Activated gamma-delta T cell treated with anti-CD3 and anti-CD28 coated beads, Interleukin-2, amount 50 U/mL, for 16 hours (primary cell): ENCODE results near the gene MATCAP1.
A peak's percentile ranks its signal among the peaks of the same experiment; 100 is the strongest.

Source experiments
- DNase-seq: peaks from one replicate; pipeline ENCODE4 v3.0.0-alpha.2; 2020; ENCODE audit warnings: low read depth

Gene MATCAP1

DNA sequence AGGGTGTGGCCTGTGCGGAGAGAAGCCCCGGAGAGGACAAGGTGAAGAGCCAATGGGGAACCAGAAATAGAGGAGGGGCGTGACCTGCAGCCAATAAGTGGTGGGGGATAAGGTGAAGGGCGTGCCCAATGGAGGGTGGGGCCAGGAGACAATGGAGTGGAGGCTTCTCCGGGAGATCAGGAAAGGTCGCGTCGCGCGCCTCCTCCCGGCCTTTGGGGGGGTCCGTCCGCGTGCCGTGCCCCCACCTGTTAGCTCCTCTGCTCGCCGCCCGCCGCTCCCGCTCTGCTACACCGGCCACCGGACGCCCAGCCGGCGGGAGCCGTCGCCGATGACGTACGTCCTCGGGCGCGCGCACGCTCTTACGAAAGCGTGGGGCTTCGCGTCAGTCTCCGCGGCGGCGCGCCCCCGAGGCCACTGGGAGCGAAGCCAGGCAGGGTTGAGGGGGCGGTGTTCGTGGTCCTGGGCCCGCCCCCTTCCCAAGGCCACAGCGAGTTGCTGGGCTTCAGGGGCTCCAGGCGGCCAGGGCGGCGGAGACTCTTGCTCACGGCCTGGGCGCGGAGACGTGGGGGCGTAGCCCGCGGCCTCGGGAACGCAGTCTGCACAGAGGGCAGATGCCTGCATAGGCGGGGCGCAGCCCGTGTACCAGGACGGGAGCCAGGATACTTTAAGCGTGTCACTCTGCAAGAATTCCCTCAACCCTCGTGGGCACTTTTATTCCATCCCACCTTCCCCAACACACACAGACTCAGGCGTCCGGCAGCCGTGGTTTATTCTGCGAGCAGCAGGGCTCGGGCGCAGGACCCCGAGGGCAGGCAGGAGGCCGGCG lies at the start of gene MATCAP1:
Gene MATCAP1 (minus strand): TSS at position 337 of the 826 bp plus-strand sequence. CDS start 3,353 bp downstream, outside the sequence.
- DNase-seq: peak; percentile 88

- no peak for DNase-seq
Measured at GRCh38 chr16:67230809-67231660, 47.3 kb upstream of the MATCAP1 start.

DNA sequence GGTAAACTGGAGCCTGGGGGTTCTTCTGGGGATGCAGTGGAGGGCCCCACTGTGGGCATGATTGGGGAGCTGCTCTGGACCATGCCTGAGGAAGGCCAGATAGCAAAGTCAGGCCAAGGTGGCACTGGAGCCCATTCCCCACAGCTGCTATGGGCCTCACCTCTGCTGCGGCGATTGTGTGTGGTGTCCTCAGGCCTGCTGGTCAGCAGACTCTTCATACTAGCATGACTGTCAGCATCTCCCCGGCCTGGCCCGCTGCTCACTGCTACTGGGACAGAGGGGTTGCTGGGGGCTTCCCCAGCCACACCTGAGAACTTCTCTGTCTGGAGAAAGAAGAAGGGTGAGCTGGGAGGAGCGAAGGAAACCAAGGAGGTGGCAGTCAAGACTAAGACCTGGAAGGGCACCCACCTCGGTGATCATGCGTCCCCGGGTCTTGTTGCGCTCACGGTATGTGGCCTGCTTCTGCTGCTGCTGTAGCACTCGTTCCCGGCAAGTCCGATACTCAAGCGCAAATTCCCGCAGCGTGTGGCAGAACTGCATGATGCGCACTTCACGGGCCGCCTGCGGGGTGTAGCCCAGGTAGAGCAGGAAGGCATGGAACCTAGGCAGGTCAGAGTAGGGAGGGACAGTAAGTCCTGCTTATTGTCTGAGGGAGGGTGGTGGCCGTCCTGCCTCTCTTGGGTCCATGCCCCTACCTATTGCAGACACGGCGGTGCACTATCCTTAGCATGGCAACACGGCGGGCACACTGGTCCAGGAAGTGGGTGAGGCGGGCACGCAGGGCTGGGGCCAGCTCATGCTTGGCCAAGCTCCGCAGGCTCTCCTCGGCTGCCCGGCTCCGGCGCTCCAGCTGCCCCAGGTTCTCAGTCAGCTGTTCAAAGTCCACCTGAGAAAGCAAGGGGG lies 46.4 kb upstream of the MATCAP1 start:
- no peak for DNase-seq

GRCh38 chr16:67228905-67229304 lies 45.1 kb upstream of the MATCAP1 start:
- DNase-seq: no peak

GRCh38 chr16:67228034-67228785 lies 44.4 kb upstream of the MATCAP1 start:
- DNase-seq: no peak

DNA sequence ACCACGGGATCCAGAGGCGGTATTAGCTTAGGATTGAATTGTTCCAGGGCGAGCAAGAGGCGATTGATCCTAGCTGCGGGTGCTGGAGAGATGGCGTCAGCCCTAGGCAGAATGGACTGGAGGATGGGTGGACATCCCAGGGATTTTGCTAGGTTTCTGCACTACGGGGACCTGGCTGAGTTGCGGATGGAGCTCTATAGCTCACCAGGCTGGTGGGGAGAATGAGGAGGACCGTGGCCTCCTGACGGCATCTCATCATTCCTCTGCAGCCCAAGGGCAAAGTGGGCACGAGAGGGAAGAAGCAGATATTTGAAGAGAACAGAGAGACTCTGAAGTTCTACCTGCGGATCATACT lies 43.8 kb upstream of the MATCAP1 start:
- DNase-seq: no peak

- peak; percentile 96 for DNase-seq
Measured at GRCh38 chr16:67226804-67227566, 43.2 kb upstream of the MATCAP1 start, which contains the start of gene TMEM208. Gene TMEM208 (plus strand): TSS chr16:67227130. CDS start chr16:67227219, 89 bp downstream.

DNA sequence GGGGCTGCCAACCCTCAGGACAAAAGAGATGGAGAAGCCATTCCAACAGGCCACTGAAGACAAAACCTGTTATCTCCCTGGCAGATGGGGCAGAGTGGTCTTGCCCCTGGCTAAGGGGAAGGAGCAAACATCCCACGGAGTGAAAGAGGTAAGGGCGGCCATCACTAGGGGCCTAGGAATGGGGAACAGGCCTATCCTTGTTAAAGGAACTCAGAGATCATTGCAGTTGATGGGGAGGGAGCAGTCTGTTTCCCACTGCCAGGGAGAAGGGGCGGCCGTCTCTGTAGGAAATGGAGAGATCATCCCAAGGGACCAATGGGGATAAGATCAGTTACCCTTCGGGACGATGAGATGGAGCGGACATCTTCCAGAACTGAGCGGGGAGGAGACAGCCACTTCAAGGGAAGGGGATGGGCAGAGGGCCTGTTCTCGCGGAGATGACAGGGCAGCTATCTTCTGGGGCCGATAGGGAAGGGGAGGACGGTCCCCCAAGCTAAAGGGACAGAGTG lies 42.6 kb upstream of the MATCAP1 start:
- DNase-seq: no peak

GRCh38 chr16:67223992-67224391 lies 40.2 kb upstream of the MATCAP1 start:
- no peak for DNase-seq

DNA sequence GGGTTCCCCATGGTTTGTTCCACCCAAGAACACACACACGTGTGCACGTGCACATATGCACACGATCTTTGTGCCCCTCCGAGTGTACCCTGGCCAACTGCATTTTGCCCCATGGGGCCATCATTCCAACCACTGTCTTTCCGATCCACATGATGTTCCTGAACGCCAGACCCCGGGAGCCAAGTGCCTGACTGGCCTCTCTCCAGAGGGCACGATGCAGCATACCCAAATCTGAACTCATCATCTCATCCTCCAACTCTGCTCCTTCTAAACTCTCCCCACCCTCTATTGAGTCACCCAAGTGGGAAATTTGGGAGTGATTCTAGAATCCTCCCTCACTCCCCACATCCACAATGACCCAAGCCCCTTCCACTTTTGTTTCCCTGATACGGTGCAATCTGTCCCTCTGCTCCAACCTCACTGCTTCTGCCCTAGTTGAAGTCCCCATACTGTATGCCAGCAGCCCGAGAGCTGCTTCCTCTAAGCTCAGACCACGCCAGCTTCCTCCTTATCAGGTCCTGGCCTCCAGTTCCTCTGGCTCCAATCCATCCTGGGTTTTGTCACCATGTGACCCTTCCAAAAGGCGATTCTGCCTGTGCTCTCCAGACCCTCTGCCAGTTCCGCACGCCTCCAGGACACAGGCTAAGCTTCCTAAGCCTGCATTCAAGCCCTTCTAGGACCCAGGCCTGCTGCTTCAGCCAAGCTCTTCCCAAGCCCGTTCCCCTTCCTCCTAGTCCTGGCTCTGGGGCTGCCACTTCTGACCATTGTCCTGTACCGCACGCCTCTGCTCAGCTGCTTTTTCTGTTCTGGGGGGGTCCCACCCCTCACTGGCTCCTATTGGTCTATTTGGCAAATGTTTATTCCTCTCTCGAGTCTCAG lies 33.1 kb upstream of the MATCAP1 start:
- DNase-seq: no peak

GRCh38 chr16:67215706-67216105 lies 31.9 kb upstream of the MATCAP1 start:
- DNase-seq: no peak

- DNase-seq: no peak
Measured at GRCh38 chr16:67213197-67214019, 29.6 kb upstream of the MATCAP1 start.

DNA sequence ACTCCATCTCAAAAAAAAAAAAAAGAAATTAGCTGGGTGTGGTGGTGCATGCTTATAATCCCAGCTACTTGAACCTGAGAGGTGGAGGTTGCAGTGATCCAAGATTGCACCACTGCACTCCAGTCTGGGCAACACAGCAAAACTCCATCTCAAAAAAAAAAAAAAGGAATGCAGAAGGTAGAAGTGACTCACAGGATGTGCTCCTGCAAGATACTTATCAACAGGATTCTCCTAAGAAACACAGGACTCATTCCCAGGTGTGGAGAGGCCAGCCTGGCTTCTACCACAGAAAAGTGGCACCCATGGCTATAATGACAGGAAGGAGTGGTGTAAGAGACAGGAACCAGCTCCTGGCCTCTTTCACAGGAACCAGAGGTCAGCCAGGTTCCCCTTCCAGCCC lies 29.0 kb upstream of the MATCAP1 start:
- no peak for DNase-seq

DNA sequence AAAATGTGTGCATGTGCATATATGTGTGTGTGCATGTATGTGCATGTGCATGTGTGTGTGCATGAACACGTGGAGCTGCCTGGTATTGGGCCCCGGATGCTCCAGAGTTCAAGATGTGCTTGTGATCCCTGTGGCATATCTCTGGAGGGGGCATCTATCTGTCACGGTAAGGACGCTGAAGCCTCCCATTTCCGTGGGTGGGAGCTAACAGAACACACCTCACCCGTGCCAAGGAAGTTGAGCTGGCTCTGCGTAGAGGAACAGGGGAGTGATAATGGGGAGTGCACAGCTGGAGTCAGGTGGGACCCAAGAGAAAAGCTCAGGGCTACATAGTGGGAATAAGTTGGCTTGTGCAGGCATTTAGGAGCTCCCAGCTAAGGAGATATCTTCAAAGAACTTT lies 27.9 kb upstream of the MATCAP1 start:
- DNase-seq: no peak

DNA sequence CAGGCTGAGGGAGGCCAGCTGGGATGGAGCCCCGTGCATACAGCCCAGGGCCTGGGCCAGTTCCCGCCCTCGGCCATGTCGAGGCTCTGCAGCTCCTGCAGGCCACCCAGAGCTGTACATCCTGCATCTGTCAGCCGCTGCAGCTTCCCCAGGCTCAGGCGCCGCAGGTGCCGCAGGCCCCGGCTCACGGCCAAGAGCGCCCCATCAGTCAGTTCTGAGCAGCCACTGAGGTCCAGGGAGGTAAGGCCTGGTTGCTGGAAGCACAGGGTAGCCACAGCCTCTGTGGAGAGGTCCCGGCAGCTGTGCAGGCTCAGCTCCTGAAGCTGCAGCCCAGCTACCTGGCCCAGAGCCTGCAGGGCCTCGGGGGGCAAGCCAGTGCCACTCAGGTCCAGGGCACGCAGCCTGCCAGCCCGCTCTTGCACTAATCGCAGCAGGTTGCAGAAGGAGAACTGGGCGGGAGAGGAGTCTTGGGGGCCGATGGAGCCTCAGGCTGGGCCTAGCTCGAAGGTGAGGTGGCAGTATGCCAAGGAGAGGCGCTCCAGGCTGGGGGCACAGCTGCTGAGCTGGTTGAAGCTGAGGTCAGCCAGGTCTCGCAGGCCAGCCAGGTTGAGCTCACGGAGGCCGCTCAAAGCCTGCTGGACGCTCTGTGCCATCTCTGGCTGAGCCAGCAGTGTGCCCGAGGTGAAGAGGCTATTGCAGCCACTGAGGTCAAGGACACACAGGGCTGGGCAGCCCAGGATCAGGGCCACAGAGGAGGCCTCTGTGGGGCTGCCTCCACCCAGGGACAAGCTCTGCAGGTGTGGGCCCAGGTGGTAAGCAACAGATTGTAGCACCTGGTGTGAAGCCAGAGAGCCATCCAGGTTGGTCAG lies 26.5 kb upstream of the MATCAP1 start:
- no peak for DNase-seq

DNA sequence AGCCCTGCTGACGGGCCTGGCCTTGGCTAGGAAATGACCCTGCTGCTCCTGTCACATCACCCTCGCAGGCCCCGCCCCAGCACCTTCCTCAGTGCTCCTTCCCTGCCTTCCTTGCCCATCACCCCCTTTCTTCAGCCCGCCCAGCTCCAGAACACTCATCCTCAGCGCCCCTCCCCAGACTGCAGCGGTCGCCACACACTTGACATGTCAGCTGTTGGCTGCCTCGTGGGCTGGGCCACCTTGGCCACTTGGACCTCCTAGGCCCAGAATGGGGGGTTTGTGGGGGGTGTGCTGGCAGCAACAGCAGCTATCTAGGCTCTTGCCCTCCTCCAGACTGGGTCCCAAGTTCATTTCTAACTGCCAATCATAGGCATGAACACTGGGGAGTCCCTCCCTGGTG lies 25.8 kb upstream of the MATCAP1 start:
- DNase-seq: no peak

DNA sequence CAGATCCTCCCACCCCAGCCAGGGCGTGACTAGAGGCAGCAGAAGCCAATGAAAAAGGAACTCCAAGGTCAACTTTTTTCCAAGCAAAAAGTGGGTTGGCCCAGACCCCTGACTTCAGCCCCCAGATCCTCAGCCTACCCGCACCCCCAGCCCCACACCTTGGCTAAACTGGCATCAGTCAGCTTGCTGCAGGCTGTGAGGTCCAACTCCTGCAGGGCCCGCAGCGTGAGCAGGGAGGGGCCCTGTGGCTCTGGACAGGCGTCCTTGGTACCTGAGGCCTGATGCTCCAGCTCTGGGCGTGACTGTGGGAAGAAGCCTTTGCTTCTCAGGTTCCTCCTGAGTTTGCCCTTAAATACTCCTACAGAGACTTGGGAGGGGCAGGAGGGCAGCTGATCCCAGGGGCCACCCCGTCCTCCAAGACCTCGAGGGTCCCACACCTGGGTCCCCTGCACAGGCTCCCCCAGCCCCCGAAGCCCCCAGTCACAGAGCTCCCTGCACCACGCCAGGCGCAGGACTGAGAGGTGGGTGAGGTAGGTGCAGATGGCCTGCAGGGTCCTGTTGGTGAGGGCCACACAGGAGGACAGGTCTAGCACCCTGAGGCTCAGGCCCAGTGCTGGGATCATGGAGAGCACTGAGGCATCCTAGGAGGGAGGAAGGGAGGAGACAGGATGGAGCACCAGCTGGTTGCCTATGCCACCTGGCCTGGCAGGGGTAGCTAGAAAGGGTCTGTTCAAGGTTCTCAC lies 24.6 kb upstream of the MATCAP1 start:
- no peak for DNase-seq
